ENCODE data around the gene CLDN34.

CLDN34 gene

DNA sequence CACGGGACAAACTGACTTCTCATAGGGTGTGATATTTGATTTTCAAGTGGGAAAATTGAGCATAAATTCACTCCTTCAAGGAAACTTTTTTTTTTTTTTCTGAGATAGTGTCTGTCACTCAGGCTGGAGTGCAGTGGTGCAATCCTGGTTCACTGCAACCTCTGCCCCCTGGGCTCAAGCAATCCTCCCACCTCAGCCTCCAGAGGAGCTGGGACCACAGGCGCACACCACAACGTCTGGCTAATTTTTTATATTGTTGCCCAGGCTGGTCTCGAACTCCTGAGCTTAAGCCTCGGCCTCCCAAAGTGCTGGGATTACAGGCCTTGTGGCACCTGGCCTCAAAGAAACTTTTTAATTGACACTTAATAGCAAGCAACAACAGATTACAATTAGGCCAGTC, 13.8 kb downstream of the CLDN34 start:
- DNase-seq (ENCODE audit: low read depth in 2 of 2), result no peak

DNA sequence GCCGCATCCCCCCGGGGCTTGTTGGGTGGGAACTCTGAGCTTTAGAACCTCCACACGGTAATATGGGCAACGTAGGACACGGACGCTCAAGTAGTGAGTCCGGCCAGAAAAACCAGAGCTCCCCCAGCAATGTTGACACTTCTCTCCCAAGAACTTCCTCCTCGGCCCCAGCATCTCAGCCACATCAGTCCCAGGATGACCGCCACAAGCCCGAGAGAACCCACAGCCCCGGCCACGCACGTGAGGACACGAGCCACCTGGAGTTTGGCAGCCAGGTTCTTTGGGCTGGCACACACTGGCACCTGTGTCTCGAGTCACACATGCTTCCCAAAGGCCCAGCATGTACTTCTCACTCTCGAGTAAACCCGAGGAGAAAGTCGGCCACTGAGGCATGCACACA, 16.3 kb downstream of the CLDN34 start:
- no peak for DNase-seq (ENCODE audit: low read depth in 2 of 2)

DNA sequence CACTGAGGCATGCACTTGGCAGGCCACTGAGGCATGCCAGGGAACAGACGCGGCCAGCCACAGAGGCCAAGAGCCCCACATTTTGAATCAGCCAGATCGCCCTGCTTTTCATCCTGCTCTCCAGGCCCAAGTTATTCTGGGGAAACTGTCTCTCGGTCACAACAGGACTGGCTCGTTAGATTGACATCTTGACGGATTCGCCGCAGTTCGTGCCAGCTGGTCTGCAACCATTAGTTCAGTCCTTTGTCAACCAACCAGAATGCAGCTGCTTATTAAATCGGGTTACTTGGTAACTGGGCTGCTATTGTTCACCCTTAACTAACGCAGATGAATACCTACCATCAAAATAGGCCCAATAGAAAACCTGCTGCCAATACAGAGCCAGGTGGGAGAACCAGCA, 16.7 kb downstream of the CLDN34 start:
- DNase-seq (ENCODE audit: low read depth in 2 of 2), result no peak

DNA sequence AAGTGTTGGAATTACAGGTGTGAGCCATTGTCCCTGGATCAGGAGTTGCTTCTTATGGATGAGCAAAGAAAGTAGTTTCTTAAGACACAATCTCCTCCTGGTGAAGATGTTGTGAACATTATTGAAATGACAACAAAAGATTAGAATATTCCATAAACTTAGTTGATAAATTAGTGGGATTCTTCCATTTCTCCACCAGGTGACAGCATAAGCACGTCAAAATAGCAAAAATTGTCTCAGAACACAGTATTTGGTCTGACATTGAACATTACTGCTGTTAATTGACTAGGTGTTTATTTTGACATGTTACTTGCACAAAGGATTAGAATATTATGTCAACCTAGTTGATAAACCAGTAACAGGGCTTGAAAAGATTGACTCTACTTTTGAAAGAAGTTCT, 21.6 kb downstream of the CLDN34 start:
- no peak for DNase-seq (ENCODE audit: low read depth in 2 of 2)

DNA sequence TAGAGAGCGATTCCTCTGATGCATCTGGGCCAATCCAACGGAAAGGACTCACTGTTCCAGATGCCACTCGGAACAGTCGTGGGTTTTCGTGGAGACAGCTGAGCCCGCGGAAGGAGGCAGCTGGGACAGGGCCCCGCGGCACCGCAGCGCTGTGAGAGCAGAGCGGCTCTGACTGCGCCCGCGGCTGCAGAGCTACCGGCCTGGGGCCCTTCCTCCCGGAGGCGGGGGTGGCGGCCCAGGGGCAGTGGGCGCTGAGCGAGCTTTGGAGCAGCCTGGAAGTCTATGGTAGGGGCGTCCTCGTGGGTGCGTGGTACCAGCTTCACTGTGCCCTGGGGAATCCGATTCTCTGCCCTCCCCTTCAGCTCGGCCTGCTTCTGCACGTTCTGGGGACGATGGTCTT, 24.9 kb downstream of the CLDN34 start:
- no peak for DNase-seq (ENCODE audit: low read depth in 2 of 2)

DNA sequence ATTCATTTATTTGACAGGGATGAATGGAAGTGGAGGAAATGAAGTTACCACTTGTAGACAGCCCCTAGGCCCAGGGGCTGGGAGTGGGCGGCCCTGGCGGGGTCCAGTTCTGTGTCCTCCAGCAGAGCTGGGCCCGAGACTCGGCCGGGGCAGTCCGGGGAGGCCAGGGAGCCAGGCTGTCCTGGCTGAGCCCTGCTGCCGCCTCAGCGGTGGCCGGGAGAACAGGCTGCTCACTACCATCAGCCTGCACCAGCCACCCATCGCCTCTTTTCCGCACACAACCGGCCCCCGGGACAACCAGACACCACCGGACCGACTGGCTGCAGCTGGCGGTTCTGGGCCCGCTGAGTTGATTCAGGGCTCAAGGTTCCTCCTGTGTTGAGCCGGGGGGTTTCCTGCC, 25.6 kb downstream of the CLDN34 start:
- DNase-seq (ENCODE audit: low read depth in 2 of 2), result no peak

DNA sequence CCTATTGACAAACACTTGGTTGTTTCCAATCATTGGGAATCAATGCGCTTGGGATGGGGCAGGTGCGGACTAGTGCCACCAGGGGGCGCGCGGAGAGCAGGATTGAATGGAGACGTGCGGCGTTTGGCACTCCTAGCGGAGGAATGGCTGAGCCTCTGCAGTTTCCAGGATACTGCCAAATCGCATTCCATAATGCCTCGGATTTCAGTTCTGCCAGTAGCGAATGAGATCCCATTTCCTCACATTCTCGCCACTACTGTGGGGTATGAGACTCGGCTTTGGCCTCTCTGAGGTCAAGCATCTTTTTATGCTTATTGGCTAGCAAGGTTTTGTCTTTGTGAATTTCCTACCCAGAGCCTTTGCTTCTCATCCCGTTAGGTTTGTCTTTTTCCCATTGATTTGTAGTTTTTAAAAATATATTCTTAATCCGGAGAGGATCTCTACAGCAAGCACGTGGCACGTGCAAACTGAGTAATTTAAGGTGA, 28.7 kb downstream of the CLDN34 start:
- DNase-seq (ENCODE audit: low read depth in 2 of 2), result peak; percentile 61 to 72

DNA sequence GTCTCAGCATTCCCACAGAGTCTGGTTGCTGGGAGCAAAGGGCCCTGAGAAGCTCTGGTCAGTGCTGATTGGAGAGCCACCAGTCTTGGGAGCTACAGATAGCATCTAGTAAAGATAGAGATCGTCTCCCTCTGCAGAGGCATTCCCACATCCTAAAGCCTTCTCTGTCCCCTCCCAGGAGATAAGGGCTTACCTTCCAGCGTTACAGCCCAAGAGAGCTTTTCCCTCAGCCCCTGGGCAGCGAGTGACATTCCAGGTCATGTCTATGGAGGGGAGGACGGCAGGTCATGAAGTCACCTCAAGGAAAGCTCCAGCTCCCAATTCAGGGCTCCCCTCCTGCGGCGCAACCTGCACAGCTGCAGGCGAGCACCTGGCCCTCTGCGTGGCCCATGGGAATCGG, 29.9 kb downstream of the CLDN34 start:
- DNase-seq (ENCODE audit: low read depth in 2 of 2), result no peak

DNA sequence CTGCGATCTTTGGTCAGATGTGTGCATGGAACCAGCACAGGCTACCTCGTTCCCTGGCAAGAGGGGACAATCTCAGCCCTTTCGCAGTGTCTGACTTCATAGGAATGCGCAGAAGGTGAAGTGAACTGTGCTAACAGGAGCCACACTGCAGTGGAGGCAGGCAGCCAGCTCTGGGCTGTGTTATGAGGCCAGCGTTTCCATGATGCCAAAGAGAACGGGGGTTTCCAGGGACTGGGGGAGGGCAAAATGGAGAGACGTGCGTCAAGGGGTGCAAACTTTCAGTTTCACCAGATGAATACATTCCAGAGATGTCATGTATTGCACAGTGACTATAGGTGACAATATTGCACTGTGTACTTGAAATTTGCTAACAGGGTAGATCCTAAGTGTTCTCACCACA, 30.4 kb downstream of the CLDN34 start:
- peak; percentile 30 to 38 for DNase-seq (ENCODE audit: low read depth in 2 of 2)

DNA sequence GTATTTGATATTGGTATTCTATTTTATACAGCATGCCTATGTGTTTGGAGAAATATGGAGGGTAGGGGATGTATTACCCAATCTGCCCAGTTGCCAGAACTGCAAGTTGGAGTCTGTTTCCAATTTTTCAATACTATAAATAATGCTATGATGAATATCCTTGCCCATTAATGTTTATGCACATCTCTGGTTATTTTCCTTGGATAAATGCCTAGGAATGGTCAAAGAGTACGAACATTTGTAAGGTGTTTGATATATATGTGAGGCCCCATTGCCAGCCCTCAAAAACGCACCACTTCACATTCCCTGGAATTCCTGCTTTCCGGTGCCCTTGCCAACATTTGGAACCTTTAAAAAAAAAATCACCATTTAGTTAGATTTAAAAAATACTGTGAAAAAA, 34.3 kb downstream of the CLDN34 start:
- no peak for DNase-seq (ENCODE audit: low read depth in 2 of 2)

DNA sequence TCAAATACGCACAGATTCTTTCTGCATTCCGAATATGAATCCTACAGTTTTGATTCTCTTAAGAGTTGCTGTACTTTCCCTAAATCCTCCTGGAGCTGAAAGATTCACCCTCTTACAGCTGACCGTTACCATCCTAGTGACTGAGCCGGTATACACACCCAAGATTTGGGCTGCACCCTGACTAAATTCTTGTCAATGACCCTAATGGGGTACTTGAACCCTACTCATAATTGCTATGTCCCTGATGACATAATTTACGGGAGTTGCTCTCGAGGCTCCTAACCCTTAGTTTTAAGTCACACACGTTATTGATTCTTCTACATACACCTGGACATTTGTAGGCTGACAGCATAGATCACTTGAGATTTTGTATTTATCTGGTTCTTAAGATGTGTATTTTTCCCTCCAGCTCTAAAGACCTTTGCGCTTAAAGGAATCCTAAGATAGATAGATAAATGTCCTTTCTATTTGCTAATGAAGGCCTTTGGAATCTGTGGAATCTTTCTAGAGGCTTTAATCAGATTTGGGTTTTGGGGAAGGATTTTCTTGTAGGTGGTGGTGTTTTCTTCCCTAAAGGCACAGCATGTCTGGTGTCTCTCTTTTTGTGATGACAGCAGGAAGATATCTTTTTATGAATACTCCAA, 37.8 kb downstream of the CLDN34 start:
- DNase-seq (ENCODE audit: low read depth in 2 of 2), result no peak

DNA sequence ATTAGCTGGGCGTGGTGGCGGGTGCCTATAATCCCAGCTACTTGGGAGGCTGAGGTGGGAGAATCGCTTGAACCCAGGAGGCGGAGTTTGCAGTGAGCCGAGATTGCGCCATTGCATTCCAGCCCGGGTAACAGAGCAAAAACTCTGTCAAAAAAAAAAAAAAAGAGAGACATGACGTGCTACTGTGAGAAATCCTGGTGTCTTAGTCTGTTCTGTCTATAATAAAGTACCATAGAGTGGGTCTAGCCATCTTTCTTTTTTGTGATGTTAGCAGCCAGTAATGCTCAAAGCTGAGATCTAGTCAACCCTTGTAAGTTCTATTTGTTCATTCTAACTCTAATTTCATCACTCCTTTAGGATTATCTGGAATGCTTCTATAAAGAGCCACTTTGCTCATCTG, 38.9 kb downstream of the CLDN34 start:
- DNase-seq (ENCODE audit: low read depth in 2 of 2), result no peak

DNA sequence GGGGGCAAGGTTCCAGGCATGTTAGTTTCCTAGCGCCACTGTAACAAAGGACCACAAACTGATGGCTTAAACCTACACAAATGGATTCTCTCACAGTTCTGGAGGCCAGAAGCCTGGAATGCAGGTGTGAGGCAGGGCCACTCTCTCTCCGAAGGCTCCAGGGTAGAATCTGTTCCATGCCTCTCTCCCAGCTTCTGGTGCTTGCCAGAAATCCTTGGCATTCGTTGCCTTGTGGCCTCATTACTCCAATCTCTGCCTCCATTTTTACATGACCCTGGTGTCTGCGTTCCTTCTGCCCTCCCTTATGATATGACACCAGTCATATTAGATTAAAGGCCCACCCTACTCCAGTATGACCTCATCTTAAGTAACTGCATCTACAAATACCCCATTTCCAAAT, 39.6 kb downstream of the CLDN34 start:
- no peak for DNase-seq (ENCODE audit: low read depth in 2 of 2)

DNA sequence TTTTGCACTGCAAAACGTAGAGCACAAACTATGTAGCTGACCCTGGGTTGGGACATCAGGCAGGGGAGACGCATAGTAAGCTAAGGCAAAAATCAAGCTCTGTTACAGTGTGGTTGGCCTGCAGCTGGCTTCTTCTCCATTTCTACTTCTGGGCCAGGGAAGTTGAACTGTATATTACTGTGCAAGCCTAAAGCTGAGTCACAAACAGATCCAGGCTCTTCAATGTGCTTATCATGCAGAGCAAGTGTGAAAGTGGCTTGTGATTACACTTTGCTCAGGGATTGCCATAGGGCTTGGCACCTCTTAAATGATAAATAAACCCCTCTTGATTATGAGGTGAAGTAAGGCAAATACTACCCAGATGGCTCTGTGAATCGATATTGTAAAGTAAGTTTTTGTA, 40.5 kb downstream of the CLDN34 start:
- DNase-seq (ENCODE audit: low read depth in 2 of 2), result no peak

DNA sequence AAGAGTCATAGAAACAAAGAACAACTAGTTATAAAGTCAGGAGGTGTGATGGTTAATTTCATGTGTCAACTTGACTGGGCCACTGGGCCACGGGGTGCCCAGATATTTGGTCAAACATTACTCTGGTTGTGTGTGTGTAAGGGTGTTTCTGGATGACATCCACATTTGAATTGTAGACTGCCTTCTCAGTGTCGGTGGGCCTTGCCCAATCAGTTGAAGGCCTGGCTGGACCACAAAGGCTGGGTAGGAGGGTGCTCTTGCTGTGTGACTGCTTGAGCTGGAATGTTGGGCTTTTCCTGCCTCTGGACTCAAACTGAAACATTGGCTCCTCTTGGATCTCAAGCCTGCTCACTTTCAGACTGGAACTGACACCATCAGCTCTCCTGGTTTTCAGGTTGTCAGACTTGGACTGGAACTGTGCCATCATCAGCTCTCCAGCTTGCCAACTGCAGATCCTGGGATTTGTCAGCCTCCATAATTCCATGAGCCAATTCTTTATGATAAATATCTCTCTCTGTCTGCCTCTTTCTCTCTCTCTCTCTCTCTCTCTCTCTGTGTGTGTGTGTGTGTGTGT, 41.4 kb downstream of the CLDN34 start:
- no peak for DNase-seq (ENCODE audit: low read depth in 2 of 2)

DNA sequence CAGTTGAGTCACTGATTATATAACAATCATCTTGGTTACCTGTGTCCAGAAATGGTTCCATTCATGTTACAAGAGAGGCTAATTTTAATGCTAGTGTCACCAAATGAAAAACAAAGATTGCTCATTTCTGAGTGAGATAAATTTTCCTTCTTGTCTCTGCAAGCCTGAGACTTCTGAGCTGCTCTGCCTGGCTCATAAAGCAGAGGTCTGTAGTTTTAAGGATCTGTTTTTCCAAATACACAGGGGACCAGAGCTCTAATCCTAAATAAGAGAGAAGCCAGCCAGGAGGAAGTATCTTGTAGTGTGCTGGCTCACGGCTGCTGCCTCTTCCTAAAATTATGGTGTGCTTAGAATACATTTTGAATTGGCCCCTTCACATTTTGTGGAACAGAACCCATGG, 42.6 kb downstream of the CLDN34 start:
- DNase-seq (ENCODE audit: low read depth in 2 of 2), result no peak

DNA sequence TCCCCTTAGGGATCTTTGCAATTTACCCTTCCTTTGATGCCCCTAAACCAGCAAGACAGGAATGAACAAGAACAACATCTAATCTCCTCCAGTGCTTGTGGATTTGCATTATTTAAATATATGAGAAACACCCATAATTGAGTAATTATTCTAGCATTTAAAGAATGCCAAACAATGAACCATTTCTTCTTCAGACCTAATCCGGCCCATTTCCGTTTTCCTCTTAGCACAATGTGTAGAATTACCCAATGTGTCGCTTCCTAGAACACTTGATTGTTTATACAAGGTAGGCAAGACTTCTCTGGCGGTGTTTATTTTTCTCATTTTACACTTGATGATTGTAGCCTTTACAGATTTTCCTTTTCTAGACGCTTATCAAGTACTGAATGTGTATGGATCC, 43.5 kb downstream of the CLDN34 start:
- DNase-seq (ENCODE audit: low read depth in 2 of 2), result no peak

DNA sequence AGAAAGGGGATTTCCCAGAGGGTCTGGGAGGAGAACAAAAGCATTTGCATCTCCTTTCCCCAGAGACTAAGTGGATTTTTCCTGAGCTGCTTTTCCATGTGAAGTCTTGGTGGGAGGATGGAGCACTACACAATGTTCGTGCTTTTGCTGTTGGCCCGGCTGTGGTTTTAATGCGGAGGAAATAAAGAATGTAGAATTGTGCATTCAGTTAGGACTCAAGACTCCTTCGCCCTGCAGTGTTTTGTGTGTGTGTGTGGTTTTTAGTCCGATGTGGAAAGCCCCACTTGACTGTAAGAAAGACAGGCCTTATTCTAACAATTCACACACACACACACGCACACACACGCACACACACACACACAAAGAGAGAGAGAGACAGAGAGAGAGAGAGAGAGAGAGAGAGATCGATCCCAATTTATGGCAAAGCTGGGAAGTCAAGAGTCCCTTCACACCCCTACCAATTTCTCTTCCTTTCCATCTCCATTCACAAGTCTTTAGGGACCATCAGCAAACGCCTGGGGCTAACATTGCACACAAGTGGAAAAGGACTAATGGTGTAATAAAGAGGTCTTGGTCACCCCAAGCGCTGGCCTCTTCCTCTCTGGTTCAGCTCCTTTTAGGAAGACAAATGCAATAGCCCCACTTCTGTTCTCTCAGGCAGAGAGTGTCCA, 44.2 kb downstream of the CLDN34 start:
- DNase-seq (ENCODE audit: low read depth in 2 of 2), result no peak

DNA sequence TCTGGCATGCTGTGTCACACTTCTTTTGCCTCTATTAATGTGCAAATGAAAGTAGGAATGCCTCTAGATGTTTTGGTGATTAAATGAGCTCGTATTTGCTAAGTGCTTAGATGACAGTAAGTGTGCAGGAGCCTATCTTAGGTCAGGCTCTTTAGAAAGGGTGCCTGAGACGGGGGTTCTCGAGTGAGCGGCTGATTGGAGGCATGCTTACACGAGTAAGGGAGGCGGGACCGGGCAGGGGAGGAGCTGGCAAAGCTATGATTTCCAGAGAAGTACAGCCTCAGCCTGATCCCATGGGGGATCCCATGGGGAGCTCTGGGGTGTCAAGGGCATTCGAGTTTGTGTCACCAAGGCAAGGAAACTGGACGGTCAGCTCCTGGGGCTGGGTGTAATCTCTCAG, 44.8 kb downstream of the CLDN34 start:
- no peak for DNase-seq (ENCODE audit: low read depth in 2 of 2)

DNA sequence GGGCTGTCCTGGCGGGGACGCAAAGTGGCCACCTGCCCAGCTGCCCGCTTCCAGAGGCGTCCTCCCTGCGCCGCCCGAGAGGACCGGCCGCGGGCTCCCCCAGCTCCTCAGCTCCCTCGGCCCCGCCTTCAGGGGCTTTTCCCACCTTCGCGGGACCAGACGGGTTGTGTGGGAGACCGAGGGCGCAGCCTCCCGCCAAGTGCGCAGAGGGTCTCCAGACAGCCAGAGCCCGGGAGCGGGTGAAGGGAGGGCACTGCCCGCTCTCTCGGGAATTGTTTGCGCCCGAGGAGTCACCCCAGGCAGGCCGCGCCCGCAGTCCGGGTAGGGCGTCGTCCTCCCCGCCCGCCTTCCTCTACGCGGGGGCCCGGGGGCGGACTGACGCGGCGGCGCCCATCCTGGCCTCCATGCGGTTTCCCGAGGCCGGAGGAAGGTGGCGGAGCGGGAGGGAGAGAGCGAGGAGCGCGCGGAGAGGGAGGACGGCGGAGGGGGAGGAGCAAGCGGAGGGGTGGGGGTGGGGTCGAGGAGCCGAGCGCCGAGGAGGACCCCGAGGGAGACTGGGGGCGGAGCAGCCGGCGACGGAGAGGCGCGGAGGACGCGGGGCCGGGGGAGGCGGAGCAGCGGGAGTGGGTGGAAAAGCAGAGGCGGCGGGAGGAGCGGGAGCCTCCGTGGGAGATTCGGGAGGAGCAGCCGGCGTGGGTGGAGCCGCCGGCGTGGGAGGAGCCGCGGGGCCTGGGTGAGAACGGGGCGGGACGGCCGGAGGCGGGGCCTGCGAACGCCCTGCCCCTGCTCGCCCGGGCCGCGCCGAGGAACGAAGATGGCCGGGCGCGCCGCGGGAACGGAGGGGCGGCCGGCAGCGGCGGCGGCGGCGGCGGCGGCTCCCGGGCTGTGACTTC, 47.5 kb downstream of the CLDN34 start:
- peak; percentile 51 to 63 for DNase-seq (ENCODE audit: low read depth in 2 of 2)

DNA sequence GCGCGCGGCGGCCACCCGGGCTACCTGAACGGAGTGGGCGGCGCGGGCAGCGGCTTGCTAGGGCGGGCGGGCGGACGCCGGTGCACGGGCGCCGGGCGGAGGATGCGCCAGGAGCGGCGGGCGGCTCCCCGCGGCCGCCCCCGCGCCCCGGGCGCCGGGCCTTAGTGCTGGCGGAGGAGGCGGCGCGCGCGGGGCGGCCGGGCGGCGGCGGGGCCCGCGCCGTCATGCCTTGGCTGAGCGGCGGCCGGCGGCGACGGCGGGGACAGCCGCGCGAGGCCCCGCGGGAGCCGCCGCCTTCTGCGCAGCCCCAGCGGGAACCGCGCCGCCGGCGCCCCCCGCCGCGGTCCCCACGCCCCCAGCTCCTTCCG, 48.2 kb downstream of the CLDN34 start:
- DNase-seq (ENCODE audit: low read depth in 2 of 2), result no peak

DNA sequence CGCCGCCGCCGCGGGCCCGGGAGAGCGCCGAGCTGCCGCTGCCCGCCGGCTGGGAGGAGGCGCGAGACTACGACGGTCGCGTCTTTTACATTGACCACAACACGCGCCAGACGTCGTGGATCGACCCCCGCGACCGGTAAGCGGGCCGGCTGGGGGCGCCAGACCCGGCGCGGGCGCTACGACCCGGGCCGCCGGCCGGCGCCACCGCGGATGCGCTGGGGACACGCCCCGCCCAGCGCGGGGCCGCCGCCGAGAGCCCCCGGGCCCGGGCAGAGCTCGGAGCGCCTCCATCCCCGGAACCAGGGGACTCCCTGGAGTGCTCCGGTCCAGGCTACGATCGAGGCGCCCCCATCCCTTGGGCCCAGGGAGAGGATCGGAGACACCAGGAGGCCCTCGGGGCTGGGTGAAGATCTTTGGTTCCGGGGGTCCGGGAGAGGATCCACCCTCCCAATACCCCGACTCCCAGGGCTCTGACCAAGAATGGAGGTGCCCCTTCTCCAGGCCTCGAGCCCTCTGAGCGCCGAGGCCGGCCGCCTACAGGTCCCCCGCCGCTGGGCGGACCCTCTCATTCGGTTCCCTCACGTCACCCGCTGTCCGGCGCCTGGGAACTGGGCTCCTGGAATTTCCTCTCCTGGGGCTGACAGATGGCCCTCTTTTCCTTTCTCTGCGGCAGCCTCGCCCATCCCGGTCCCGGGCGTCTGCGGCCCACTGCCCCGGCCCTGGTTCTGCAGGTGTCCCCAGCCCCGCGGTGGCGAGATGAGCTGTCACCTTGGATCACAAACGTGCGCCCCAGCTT, 48.8 kb downstream of the CLDN34 start:
- no peak for DNase-seq (ENCODE audit: low read depth in 2 of 2)
